Measurements from ENCODE around the gene DCC. TPM values are rescaled to one million over a fixed set of nuclear protein-coding genes. Genes with fewer than 3 reads are reported as not detected.

Gene DCC
- total and polyA plus RNA-seq, 9 of the 15 experiments (the other 6 are each of a cell fraction or from before 2014, with no cell fraction given) = not detected

GRCh38 chr18:53411511-53411910 is 1071.5 kb downstream of the DCC start:
- TF ChIP-seq ZNF140 (CRISPR knock-in tag; IDR thresholded peaks at IDR 0.05) (no peak), CBX8 (IDR thresholded peaks at IDR 0.05; ENCODE audit: borderline replicate concordance, extremely low read depth, low read depth, low read length, poor library complexity, severe bottlenecking) (no peak), TSHZ1 (CRISPR knock-in tag; IDR thresholded peaks at IDR 0.05) (no peak), PHF8 (IDR thresholded peaks at IDR 0.05; ENCODE audit: borderline replicate concordance, low read length) (no peak), SIN3B (IDR thresholded peaks at IDR 0.05; ENCODE audit: low read depth) (no peak), CREBBP (IDR thresholded peaks at IDR 0.05; ENCODE audit: low read depth, low read length) (no peak), RBM22 (IDR thresholded peaks at IDR 0.05; ENCODE audit: low read depth, low read length, poor library complexity, severe bottlenecking) (no peak), HDAC6 (IDR thresholded peaks at IDR 0.05; ENCODE audit: low read depth, low read length) (no peak), SAP30 (IDR thresholded peaks at IDR 0.05; ENCODE audit: borderline replicate concordance, insufficient read depth, low read depth, low read length, poor library complexity, severe bottlenecking) (no peak)
- Histone ChIP-seq H3K4me2 (ENCODE audit: insufficient read depth, low read length) (no peak overlapping the region), H3K4me3 (no peak overlapping the region), H3K36me3 (ENCODE audit: control insufficient read depth, insufficient read depth, low read length) (no peaks in the 10 kb centered on the region), H3K4me1 (replicated peaks in 1 of 2; ENCODE audit: control insufficient read depth in 2 of 2, insufficient read depth in 2 of 2, low read length in 2 of 2) (no peaks in the 10 kb centered on the region), H3K9me3 (replicated peaks; ENCODE audit: control insufficient read depth, insufficient read depth, low read depth, low read length) (no peaks in the 10 kb centered on the region), H3K79me2 (ENCODE audit: control insufficient read depth, insufficient read depth, low read length) (no peaks in the 10 kb centered on the region), H3K9me1 (ENCODE audit: control insufficient read depth, insufficient read depth, low read length) (no peaks in the 10 kb centered on the region), H3K9ac (ENCODE audit: insufficient read depth in 1 of 2, low read depth in 2 of 2, low read length in 2 of 2) (no peak overlapping the region), H3K27ac (ENCODE audit: extremely low read depth, low read depth, low read length) (no peak overlapping the region), H2AFZ (ENCODE audit: low read depth, low read length) (no peak overlapping the region), H3K27me3 (ENCODE audit: control insufficient read depth in 2 of 2, insufficient read depth in 2 of 2, low read length in 2 of 2) (no peaks in the 10 kb centered on the region), H4K20me1 (replicated peaks; ENCODE audit: control insufficient read depth, insufficient read depth, low read length) (no peaks in the 10 kb centered on the region)
- ChIA-PET CTCF (ENCODE audit: low intra/inter-chr PET ratio) (no interaction called here), POLR2A (no interaction called here)
- DNase-seq (ENCODE audit: extremely low read depth in 1 of 4, low spot score in 3 of 4) (no peak), FAIRE-seq (no peak), ATAC-seq (no peak)
- intact Hi-C loops (cut with micrococcal nuclease) (no loop called here), in situ Hi-C loops (cut with MboI) (no loop called here)
- 0% methylated on average over 3 of the region's 3 CpGs for WGBS (ENCODE audit: insufficient coverage, low coverage, missing lambda C conversion rate)
- BruUV-seq (replicated peaks) = no TSS peak

All from K562 (cell line).